ENCODE data around the gene RPS6KA1. TPM values are rescaled to one million over a fixed set of nuclear protein-coding genes. Genes with fewer than 3 reads are reported as not detected.
A peak's percentile ranks its signal among the peaks of the same experiment; 100 is the strongest.

The RPS6KA1 gene
- total and polyA plus RNA-seq, 2 of the 13 experiments (the other 11 are each of a cell fraction or from before 2014, with no cell fraction given) = 19.6 to 24.2 TPM

GRCh38 chr1:26500488-26501175 lies 28.9 kb upstream of the RPS6KA1 start (continued):
- TF ChIP-seq, protein P1, sequence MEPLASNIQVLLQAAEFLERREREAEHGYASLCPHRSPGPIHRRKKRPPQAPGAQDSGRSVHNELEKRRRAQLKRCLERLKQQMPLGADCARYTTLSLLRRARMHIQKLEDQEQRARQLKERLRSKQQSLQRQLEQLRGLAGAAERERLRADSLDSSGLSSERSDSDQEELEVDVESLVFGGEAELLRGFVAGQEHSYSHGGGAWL (CRISPR knock-in tag; IDR thresholded peaks at IDR 0.05) = peak; percentile 85
- TF ChIP-seq STAG1 (CRISPR knock-in tag; IDR thresholded peaks at IDR 0.05) (no peak), RARG (CRISPR knock-in tag; IDR thresholded peaks at IDR 0.05; ENCODE audit: low read depth) (no peak), ZKSCAN5 (CRISPR knock-in tag; IDR thresholded peaks at IDR 0.05) (no peak), ZNF777 (CRISPR knock-in tag; IDR thresholded peaks at IDR 0.05) (peak; percentile 86), HNRNPL (IDR thresholded peaks at IDR 0.05; ENCODE audit: low read depth, low read length) (0 out of 2 replicates have a peak, but pooled peaks have one; percentile 41), KDM6A (CRISPR knock-in tag; IDR thresholded peaks at IDR 0.05; ENCODE audit: low read depth) (no peak), PBX3 (CRISPR knock-in tag; IDR thresholded peaks at IDR 0.05; ENCODE audit: borderline replicate concordance) (no peak), HMG20A (CRISPR knock-in tag; IDR thresholded peaks at IDR 0.05; ENCODE audit: borderline replicate concordance) (no peak), ATF7-NPFF (CRISPR knock-in tag; IDR thresholded peaks at IDR 0.05; ENCODE audit: low read depth) (peak; percentile 91), MBD4 (IDR thresholded peaks at IDR 0.05; ENCODE audit: borderline replicate concordance, low read length) (no peak), ZNF816 (CRISPR knock-in tag; IDR thresholded peaks at IDR 0.05; ENCODE audit: borderline replicate concordance) (peak; percentile 83), ZSCAN20 (CRISPR knock-in tag; IDR thresholded peaks at IDR 0.05; ENCODE audit: borderline replicate concordance) (no peak), ERF (CRISPR knock-in tag; IDR thresholded peaks at IDR 0.05) (no peak; the same call in 1 of the 2 replicates), RXRA (CRISPR knock-in tag; IDR thresholded peaks at IDR 0.05) (peak; percentile 65), MED13 (CRISPR knock-in tag; IDR thresholded peaks at IDR 0.05) (0 out of 2 replicates have a peak, but pooled peaks have one; percentile 25), SMAD9 (CRISPR knock-in tag; IDR thresholded peaks at IDR 0.05) (no peak), ZNF33B (CRISPR knock-in tag; IDR thresholded peaks at IDR 0.05) (no peak; the same call in 1 of the 2 replicates), ZBTB7A (CRISPR knock-in tag; IDR thresholded peaks at IDR 0.05) (peak; percentile 41; the same call in 1 of the 2 replicates), THAP11 (CRISPR knock-in tag; IDR thresholded peaks at IDR 0.05) (peak; percentile 58; the same call in 1 of the 2 replicates), ZNF7 (CRISPR knock-in tag; IDR thresholded peaks at IDR 0.05) (no peak), ZNF24 (IDR thresholded peaks at IDR 0.05) (no peak), SMYD3 (CRISPR knock-in tag; IDR thresholded peaks at IDR 0.05) (no peak)
- TF ChIP-seq, protein P2, sequence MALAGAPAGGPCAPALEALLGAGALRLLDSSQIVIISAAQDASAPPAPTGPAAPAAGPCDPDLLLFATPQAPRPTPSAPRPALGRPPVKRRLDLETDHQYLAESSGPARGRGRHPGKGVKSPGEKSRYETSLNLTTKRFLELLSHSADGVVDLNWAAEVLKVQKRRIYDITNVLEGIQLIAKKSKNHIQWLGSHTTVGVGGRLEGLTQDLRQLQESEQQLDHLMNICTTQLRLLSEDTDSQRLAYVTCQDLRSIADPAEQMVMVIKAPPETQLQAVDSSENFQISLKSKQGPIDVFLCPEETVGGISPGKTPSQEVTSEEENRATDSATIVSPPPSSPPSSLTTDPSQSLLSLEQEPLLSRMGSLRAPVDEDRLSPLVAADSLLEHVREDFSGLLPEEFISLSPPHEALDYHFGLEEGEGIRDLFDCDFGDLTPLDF (CRISPR knock-in tag; IDR thresholded peaks at IDR 0.05) = 0 out of 2 replicates have a peak, but pooled peaks have one; percentile 40
- TF ChIP-seq, protein P3, sequence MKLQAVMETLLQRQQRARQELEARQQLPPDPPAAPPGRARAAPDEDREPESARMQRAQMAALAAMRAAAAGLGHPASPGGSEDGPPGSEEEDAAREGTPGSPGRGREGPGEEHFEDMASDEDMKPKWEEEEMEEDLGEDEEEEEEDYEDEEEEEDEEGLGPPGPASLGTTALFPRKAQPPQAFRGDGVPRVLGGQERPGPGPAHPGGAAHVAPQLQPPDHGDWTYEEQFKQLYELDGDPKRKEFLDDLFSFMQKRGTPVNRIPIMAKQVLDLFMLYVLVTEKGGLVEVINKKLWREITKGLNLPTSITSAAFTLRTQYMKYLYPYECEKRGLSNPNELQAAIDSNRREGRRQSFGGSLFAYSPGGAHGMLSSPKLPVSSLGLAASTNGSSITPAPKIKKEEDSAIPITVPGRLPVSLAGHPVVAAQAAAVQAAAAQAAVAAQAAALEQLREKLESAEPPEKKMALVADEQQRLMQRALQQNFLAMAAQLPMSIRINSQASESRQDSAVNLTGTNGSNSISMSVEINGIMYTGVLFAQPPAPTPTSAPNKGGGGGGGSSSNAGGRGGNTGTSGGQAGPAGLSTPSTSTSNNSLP (IDR thresholded peaks at IDR 0.05; ENCODE audit: low read depth, low read length) = no peak
- TF ChIP-seq, protein P4, sequence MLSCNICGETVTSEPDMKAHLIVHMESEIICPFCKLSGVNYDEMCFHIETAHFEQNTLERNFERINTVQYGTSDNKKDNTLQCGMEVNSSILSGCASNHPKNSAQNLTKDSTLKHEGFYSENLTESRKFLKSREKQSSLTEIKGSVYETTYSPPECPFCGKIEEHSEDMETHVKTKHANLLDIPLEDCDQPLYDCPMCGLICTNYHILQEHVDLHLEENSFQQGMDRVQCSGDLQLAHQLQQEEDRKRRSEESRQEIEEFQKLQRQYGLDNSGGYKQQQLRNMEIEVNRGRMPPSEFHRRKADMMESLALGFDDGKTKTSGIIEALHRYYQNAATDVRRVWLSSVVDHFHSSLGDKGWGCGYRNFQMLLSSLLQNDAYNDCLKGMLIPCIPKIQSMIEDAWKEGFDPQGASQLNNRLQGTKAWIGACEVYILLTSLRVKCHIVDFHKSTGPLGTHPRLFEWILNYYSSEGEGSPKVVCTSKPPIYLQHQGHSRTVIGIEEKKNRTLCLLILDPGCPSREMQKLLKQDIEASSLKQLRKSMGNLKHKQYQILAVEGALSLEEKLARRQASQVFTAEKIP (CRISPR knock-in tag; IDR thresholded peaks at IDR 0.05; ENCODE audit: borderline replicate concordance) = no peak
